Pancreas (tissue), 10 donors: ENCODE results near the gene SELENOP. TPM values are rescaled to one million over a fixed set of nuclear protein-coding genes. Genes with fewer than 3 reads are reported as not detected.

Experiments used
- ATAC-seq, 4 donors: fragments of 200-7000 bp; cut with Tn5 transposase; one replicate each; pipeline versions ENCODE4 v1.8.0 to v1.9.1; 2020; ENCODE audit warnings: mild to moderate bottlenecking in 4 of 4, moderate library complexity in 4 of 4
- DNase-seq, 6 donors: peaks; one replicate each; pipeline ENCODE4 v3.0.0-alpha.2; 2020
- FAIRE-seq: peaks from 2 replicates; lab custom pipeline; 2012; peaks lifted over from hg19 to GRCh38; lab: Jason Lieb, UNC
- H3K27ac ChIP-seq, 4 donors: fragments of 200-600 bp; sonication (generic); 1 replicate in 3 of 4; 2 replicates in 1 of 4; pipeline versions ENCODE4 v1.5.0 to v1.8.0; 2020
- H3K27me3 ChIP-seq, 4 donors: fragments of 200-600 bp; one replicate each; pipeline ENCODE4 v1.8.0; 2021
- H3K36me3 ChIP-seq, 3 donors: fragments of 200-600 bp; sonication (generic) in 1 of 3; one replicate each; pipeline versions ENCODE4 v1.5.0 to v1.8.0; 2020 to 2021
- H3K4me1 ChIP-seq, 3 donors: fragments of 200-600 bp; one replicate each; pipeline ENCODE4 v1.8.0; 2021
- H3K4me3 ChIP-seq, 4 donors: fragments of 200-600 bp; sonication (generic) in 2 of 4; one replicate each; pipeline versions ENCODE4 v1.5.0 to v1.8.0; 2020 to 2021
- H3K9me3 ChIP-seq, 4 donors: fragments of 200-600 bp; one replicate each; pipeline ENCODE4 v1.8.0; 2021
- WGBS, 2 donors: extraction: QIAGEN DNeasy Blood & Tissue Kit; methylation state at CpG; one replicate each; pipeline ENCODE4 v1.1.7; 2013; 5-methylcytosine and 5-hydroxymethylcytosine counted together
- intact Hi-C, 3 donors: fragments of 100-400 bp; cut with DNase I; formaldehyde crosslinking; loops; one replicate each; pipeline versions ENCODE4 v1.11.1 to v1.14.2; 2022
- polyA plus RNA-seq, 2 donors: library from polyadenylated mRNA; stranded (reverse); fragments of 200-250 nt; gene quantifications; one replicate each; pipeline ENCODE4 v1.2.3, GENCODE V29; 2013
- total RNA-seq, 6 donors: library from RNA; stranded (reverse); fragmentation: NEBNext Ultra II Directional in 4 of 6; extraction: Animal tissue kit (Norgen Biotek cat#: 25700) in 4 of 6; gene quantifications; one replicate each; pipeline versions ENCODE4 v1.2.1 to v1.2.4, GENCODE V29; 2021 to 2023
- TF ChIP-seq, protein P1 (sequence below), 4 donors: fragments of 200-600 bp; sonication (generic) in 3 of 4; IDR thresholded peaks; one replicate each; pipeline versions ENCODE4 v1.5.0 to v1.8.0; 2021; ENCODE audit warnings: antibody characterized with exemption in 4 of 4
- donor health status: healthy with polysubstance abuse.
- donor health status: DM: no; HTN: no; CAD: no; lungs with moderate emphysema.
- donor health status: DM: no; HTN: no; CAD: no.
- donor health status: control.
- donor health status: control.
- donor health status: Bipolar disorder and iron deficiency.
- donor health status: DM: yes; HTN: yes; CAD: no.
- donor health status: DM: no; HTN: no; CAD: no.
- donor health status: DM: no; HTN: no; CAD: no.
- donor health status: DM: yes; HTN: yes; CAD: no.

Gene SELENOP, protein sequence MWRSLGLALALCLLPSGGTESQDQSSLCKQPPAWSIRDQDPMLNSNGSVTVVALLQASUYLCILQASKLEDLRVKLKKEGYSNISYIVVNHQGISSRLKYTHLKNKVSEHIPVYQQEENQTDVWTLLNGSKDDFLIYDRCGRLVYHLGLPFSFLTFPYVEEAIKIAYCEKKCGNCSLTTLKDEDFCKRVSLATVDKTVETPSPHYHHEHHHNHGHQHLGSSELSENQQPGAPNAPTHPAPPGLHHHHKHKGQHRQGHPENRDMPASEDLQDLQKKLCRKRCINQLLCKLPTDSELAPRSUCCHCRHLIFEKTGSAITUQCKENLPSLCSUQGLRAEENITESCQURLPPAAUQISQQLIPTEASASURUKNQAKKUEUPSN
- total RNA-seq (100 to 1,000 TPM in 3 of 6 donors, 10 to 100 TPM in 3; 51.5 to 195 (median 109) TPM), polyA plus RNA-seq (10 to 100 TPM; 32.5 to 80.2 TPM)

DNA sequence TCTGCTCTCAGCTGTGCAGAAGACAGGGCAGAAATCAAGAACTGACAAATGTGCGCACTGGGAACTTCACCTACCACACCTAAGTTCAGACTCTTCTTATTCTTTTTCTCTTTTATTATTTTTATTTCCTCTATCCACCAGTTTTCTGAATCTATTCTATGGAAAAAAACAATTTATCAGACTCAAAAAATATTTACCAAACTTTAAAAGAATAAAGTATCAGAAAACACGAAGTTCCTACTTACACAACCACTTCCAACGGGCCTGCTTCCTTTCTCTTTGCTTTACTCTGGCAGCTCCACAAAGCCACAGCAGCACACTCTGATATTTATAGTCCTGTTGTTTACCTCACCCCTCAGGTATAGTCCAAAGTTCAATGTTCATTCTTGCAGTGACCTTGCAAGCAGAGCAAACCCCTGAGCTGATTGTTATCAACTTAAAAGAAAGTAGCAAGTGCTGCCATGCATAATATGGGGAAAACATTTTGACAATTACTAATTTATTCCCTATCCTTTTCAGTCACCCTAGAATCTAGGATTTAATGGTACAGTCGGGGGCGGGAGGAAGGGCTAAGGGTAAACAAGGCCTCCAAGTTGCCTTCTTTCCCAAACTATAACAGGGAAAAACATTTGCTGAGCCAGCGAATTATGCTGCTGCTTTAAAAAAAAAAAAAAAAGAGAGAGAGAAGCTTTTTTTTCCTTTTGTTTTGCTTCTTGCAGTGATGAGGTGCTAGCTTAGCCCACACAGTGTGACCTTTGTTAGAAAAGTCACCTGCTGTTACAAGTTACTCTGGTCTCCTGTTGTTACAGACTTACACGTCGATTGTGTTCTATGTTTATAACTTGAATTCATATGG, at the start of gene SELENOP:
Gene SELENOP (minus strand): TSS at position 302 of the 856 bp plus-strand sequence. CDS start 3,539 bp downstream, outside the sequence.
- Histone ChIP-seq H3K9me3 (no peaks in the 10 kb centered on the region), H3K27me3 (no peaks in the 10 kb centered on the region), H3K36me3 (peaks cover 0 to 9% (median 0%) of the 10 kb centered on the region in 3 donors), H3K4me1 (peaks cover 7 to 26% (median 14%) of the 10 kb centered on the region in 3 donors), H3K27ac (peak within 1 kb of the TSS; percentile 40 to 91 (median 74)), H3K4me3 (peak within 1 kb of the TSS; percentile 10 to 50 (median 31))
- intact Hi-C loops: no loop called here
- TF ChIP-seq, protein P1, sequence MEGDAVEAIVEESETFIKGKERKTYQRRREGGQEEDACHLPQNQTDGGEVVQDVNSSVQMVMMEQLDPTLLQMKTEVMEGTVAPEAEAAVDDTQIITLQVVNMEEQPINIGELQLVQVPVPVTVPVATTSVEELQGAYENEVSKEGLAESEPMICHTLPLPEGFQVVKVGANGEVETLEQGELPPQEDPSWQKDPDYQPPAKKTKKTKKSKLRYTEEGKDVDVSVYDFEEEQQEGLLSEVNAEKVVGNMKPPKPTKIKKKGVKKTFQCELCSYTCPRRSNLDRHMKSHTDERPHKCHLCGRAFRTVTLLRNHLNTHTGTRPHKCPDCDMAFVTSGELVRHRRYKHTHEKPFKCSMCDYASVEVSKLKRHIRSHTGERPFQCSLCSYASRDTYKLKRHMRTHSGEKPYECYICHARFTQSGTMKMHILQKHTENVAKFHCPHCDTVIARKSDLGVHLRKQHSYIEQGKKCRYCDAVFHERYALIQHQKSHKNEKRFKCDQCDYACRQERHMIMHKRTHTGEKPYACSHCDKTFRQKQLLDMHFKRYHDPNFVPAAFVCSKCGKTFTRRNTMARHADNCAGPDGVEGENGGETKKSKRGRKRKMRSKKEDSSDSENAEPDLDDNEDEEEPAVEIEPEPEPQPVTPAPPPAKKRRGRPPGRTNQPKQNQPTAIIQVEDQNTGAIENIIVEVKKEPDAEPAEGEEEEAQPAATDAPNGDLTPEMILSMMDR (IDR thresholded peaks at IDR 0.05): no peak
- FAIRE-seq (peak; percentile 56), DNase-seq (peak in 4 of 6 donors; percentile 51 to 77 (median 70)), ATAC-seq (peak; percentile 93 to 97 (median 96))
- 2 to 3% methylated on average over 8 of the region's 8 CpGs for WGBS, 2 donors

DNA sequence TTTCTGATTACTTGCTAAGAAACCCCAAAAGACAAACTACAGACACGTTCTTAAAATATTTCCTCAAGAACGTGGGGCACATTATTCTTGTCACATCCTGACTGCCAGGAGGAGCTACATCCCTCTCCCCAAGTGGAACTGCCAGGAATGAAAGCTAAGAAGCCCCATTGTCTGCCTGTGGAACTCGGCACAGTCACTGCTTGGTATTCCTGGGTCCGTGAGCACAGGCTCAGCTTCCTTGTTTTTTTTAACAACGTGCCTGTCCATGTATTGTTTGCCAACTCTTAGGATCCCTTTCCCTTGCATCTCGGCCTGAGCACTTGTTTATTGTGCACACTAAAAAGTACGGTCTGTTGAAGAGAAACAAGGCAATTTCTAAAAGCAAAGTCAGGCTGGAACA, 47.0 kb upstream of the SELENOP start:
- Histone ChIP-seq H3K9me3 (no peaks in the 10 kb centered on the region), H3K4me1 (no peaks in the 10 kb centered on the region), H3K27me3 (no peaks in the 10 kb centered on the region), H3K36me3 (no peaks in the 10 kb centered on the region), H3K27ac (no peak overlapping the region), H3K4me3 (no peak overlapping the region)
- DNase-seq (no peak), FAIRE-seq (no peak), ATAC-seq (peak in 1 of 4 donors; percentile 25)
- WGBS, 2 donors: 38 to 40% methylated on average over 7 of the region's 7 CpGs
- TF ChIP-seq, protein P1 (IDR thresholded peaks at IDR 0.05): no peak
- intact Hi-C loops: no loop called here

DNA sequence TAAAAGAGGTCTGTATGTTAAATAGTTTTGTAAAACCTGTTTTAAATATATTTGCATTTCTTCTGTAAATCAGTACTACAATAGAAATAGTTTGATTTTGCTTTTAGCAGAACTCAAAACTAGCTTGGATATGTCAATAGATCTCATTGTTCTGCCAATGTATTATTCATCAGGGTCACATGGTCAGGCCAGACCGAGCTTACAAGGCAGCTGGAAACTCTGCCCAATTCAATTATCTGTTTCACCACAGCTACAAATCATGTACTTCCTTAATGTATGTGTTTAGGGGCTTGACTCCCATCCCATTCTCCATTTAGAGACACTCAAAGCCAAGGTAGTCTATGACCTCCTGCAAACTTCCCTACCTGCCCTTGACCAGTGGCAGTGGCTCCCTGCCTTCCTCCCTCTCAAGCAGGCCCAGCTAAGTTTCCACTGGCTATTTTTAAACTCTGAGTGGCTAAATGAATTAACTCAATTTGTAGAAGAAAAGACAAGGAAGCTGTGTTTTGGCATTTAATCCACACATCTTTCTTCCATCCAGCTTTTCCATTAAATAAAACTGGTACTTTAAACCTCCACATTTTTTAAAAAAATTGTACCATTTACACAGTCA, 46.4 kb upstream of the SELENOP start:
- ATAC-seq (peak in 3 of 4 donors; percentile 39 to 60 (median 45)), DNase-seq (no peak), FAIRE-seq (no peak)
- Histone ChIP-seq H3K9me3 (no peaks in the 10 kb centered on the region), H3K36me3 (no peaks in the 10 kb centered on the region), H3K27ac (no peak overlapping the region), H3K4me1 (no peaks in the 10 kb centered on the region), H3K4me3 (no peak overlapping the region), H3K27me3 (no peaks in the 10 kb centered on the region)
- intact Hi-C loops: no loop called here
- 17 to 41% methylated on average over 1 of the region's 1 CpG for WGBS, 2 donors
- TF ChIP-seq, protein P1 (IDR thresholded peaks at IDR 0.05): no peak

DNA sequence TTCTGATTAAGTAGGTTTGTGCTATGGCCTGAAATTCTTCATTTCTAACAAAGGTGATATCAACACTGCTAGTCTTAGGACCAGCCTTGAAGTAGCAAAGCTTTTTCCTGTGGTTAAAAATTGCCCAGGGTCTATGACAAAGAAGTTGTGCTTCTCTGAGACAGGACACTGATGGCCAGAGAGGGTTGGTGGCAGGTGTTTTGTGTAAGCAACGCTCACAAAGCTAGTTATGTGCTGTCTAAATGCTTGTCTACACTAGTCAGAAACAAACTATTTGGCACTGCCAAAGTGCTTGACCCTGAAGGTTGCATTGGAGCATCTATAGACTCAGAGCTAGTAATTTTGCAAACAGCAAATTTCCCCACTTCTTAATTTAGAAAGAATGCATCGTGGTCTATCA, 44.1 kb upstream of the SELENOP start:
- ATAC-seq: no peak
- 12 to 35% methylated on average over 2 of the region's 2 CpGs for WGBS, 2 donors

More for the DNA sequence above, 44.1 kb upstream of the SELENOP start:
- Histone ChIP-seq H3K36me3 (no peaks in the 10 kb centered on the region), H3K27me3 (no peaks in the 10 kb centered on the region), H3K4me3 (no peak overlapping the region), H3K27ac (no peak overlapping the region), H3K9me3 (no peaks in the 10 kb centered on the region), H3K4me1 (no peaks in the 10 kb centered on the region)
- intact Hi-C loops: no loop called here
- DNase-seq: no peak
- TF ChIP-seq, protein P1 (IDR thresholded peaks at IDR 0.05): no peak
- FAIRE-seq: no peak
